Neural crest cell (in vitro differentiated cells): ENCODE data around the gene RTTN. TPM values are rescaled to one million over a fixed set of nuclear protein-coding genes. Genes with fewer than 3 reads are reported as not detected.

Experiments
- DNase-seq: peaks from one replicate; pipeline ENCODE4 v3.0.0; 2021; ENCODE audit warnings: low read depth, mixed read lengths, low spot score
- H3K27ac Mint-ChIP-seq: one replicate; pipeline ENCODE4 v1.8.0; 2021; ENCODE audit warnings: mild to moderate bottlenecking, mixed read lengths; ENCODE audit not compliant: unreplicated experiment
- H3K27me3 Mint-ChIP-seq: 2 replicates; pipeline ENCODE4 v1.8.0; 2021; ENCODE audit warnings: low read depth, mild to moderate bottlenecking, mixed read lengths
- H3K36me3 Mint-ChIP-seq: 2 replicates; pipeline ENCODE4 v1.8.0; 2021; ENCODE audit warnings: low read depth, mild to moderate bottlenecking, mixed read lengths
- H3K4me1 Mint-ChIP-seq: 2 replicates; pipeline ENCODE4 v1.8.0; 2021; ENCODE audit warnings: mixed read lengths
- H3K4me3 Mint-ChIP-seq: one replicate; pipeline ENCODE4 v1.8.0; 2021; ENCODE audit warnings: mild to moderate bottlenecking, mixed read lengths
- H3K9me3 Mint-ChIP-seq: 2 replicates; pipeline ENCODE4 v1.8.0; 2021; ENCODE audit warnings: mixed read lengths
- CTCF ChIP-seq: fragments of 200-600 bp; sonication (generic); conservative IDR thresholded peaks from 2 replicates; pipeline ENCODE4 v1.5.0; 2021; ENCODE audit warnings: antibody characterized with exemption, mild to moderate bottlenecking
- total RNA-seq: library from RNA; stranded (reverse); gene quantifications from 2 replicates; pipeline ENCODE4 v1.2.1, GENCODE V29; 2021

RTTN gene
- total RNA-seq, 1 donor from 2014 or later = 34.8 TPM

DNA sequence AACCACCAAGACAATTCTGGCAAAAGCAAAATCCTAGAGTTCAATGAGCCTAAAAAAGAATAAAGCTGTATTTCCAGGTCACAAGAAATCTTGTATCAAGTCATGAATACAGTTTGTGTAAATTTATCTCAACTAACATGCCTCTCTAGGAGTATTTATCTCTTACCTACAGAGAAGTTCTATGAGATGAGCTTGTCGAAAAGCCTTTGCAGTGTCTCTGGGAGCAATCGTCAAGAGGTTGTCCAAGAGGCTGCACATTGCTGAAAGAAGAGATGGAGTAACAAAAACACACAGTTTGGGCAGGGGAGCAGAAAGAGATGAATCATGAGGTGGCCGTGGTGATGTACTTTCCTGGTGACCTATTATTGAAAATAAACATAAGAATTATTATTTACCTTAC is 145.8 kb downstream of the RTTN start:
- no peak for DNase-seq
- Mint-ChIP-seq H3K27me3 (no peaks in the 10 kb centered on the region), H3K27ac (no peak overlapping the region), H3K36me3 (peaks cover 23% of the 10 kb centered on the region), H3K9me3 (no peaks in the 10 kb centered on the region), H3K4me1 (no peaks in the 10 kb centered on the region), H3K4me3 (no peak overlapping the region)
- TF ChIP-seq CTCF = no peak

DNA sequence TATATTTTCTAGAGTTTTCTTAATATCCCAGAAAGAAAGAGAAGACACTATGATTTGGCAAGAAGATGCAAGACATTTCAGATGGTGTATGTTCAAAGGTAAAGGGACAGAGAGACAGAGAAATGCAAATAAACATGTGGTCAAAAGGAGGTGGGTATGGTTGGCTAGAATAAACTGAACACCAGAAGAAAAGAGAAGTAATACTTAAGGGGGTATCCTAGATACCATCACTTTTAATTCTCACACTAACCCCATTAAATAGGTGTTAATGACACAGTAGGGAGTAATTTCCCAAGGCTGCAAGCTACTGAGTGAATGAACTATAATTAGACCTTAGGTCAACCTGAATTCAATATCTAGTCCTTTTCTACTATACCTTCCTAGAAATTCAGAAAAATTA is 146.6 kb downstream of the RTTN start:
- Mint-ChIP-seq H3K27me3 (no peaks in the 10 kb centered on the region), H3K4me3 (no peak overlapping the region), H3K36me3 (peaks cover 23% of the 10 kb centered on the region), H3K27ac (no peak overlapping the region), H3K9me3 (no peaks in the 10 kb centered on the region), H3K4me1 (no peaks in the 10 kb centered on the region)
- no peak for TF ChIP-seq CTCF
- DNase-seq = no peak

DNA sequence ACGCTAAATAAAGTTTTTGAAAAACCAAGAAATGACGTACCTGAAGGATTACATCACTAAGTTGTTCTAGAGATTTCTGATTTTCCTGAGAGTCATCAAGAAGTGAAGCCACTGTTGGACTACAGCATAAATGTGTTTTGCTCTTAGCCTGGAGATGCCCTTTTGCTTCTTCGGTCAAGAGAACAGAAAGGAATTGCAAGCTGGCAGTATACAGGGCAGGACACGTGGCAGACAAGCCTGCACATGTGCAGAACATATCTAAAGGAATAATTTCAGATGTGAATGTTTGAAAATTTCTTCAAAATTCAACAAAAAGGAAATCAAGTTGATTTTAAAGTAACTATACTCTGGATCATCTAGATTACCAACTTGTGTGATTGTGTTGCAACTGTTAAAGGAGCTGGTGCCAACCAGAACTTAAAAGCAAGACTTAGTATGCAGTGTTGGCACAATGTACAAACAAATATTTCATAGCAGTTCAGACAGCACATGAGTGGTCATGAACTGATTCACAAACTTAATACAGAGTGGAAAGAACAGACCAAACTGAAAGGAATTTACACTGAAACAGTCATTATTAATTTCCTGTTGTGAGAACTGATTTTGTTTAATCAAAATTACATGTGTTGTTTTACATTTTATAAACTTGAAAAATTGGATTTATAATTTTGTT is 157.4 kb downstream of the RTTN start:
- Mint-ChIP-seq H3K27ac (no peak overlapping the region), H3K27me3 (no peaks in the 10 kb centered on the region), H3K9me3 (no peaks in the 10 kb centered on the region), H3K4me1 (no peaks in the 10 kb centered on the region), H3K4me3 (no peak overlapping the region), H3K36me3 (peaks cover 15% of the 10 kb centered on the region)
- no peak for DNase-seq
- no peak for TF ChIP-seq CTCF

DNA sequence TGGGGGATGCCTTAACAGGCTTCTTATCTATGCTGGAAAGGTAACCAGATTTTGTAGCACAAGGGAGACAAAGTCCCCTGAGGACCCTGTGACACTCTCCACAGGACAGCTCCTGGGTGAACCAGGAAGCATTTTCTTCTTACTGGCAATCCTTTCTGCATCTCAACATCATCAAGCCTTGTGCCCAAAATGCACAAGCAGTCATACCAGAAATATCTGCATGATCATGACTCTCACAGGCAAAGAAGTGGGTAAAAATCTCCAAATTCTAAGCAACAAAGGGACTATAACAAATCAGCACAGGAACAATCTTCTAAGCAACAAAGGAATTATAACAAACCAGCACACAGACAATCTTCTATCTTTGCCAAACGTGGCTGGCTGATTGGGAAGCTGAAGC is 158.7 kb downstream of the RTTN start:
- Mint-ChIP-seq H3K9me3 (no peaks in the 10 kb centered on the region), H3K4me3 (no peak overlapping the region), H3K27ac (no peak overlapping the region), H3K4me1 (no peaks in the 10 kb centered on the region), H3K36me3 (peaks cover 15% of the 10 kb centered on the region), H3K27me3 (no peaks in the 10 kb centered on the region)
- no peak for DNase-seq
- TF ChIP-seq CTCF = no peak

DNA sequence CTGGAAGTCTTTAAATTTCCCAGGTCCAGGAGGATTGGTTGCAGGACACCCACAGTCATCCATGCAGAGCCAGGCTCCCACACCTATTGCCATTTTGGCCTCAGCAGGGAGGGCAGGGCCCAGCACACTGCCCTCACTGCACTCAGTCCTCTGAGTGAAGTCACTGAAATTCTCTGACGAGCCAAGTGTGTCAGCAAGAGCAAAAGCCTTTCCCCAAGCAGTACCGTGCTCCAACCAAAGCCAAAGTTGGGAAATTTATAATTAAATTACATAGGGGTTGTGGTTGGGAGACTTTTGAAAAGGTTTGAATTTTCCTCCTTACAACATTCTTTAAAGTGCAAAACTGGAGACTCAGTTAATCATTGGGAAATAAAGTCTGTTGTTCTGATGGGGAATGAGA is 159.3 kb downstream of the RTTN start:
- no peaks in the 10 kb centered on the region for H3K9me3 Mint-ChIP-seq
- no peaks in the 10 kb centered on the region for H3K27me3 Mint-ChIP-seq
- H3K4me1 Mint-ChIP-seq = no peaks in the 10 kb centered on the region
- no peak overlapping the region for H3K27ac Mint-ChIP-seq
- no peak overlapping the region for H3K4me3 Mint-ChIP-seq
- no peak for TF ChIP-seq CTCF
- DNase-seq = no peak
- H3K36me3 Mint-ChIP-seq = peaks cover 11% of the 10 kb centered on the region

DNA sequence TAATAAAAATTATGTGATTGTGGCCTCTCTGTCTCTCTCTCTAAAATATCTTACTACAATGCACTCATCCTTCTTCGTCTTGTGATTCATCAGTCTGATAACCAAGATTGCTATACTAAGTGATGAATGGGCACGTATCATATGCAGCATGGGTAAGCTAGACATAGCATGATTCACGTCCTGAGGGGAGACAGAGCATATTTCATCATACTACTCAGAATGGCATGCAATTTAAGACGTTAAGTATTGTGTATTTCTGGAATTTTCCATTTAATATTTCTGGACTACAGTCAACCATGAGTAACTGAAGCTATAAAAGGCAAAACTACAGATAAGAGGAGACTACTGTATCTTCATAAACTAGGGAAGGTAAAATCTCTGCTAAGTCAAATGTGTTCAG is 160.9 kb downstream of the RTTN start:
- H3K4me3 Mint-ChIP-seq = no peak overlapping the region
- no peaks in the 10 kb centered on the region for H3K27me3 Mint-ChIP-seq
- no peak for TF ChIP-seq CTCF
- no peak for DNase-seq
- no peaks in the 10 kb centered on the region for H3K36me3 Mint-ChIP-seq
- no peak overlapping the region for H3K27ac Mint-ChIP-seq
- no peaks in the 10 kb centered on the region for H3K9me3 Mint-ChIP-seq
- H3K4me1 Mint-ChIP-seq = no peaks in the 10 kb centered on the region
